ENCODE results near the gene OLFML1.

DNA sequence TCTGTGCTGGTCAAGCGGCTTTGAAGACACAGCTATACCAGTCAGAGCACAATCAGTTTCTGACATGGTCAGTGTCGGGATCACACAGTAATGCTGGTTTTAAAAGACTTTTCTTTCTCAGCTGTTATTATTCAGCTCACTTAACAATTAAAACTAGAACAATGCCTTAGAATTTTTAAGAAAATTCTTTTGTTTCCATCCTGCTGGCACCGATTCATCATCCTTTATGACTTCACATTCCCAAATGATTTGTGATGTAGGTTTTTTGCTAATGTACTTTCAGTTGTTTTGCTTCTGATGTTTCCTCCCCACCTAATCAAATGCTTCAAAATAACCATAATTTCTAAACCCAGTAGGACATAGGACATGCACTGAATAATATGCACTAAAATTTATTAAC is 34.5 kb upstream of the OLFML1 start:
- TF ChIP-seq, protein P1, sequence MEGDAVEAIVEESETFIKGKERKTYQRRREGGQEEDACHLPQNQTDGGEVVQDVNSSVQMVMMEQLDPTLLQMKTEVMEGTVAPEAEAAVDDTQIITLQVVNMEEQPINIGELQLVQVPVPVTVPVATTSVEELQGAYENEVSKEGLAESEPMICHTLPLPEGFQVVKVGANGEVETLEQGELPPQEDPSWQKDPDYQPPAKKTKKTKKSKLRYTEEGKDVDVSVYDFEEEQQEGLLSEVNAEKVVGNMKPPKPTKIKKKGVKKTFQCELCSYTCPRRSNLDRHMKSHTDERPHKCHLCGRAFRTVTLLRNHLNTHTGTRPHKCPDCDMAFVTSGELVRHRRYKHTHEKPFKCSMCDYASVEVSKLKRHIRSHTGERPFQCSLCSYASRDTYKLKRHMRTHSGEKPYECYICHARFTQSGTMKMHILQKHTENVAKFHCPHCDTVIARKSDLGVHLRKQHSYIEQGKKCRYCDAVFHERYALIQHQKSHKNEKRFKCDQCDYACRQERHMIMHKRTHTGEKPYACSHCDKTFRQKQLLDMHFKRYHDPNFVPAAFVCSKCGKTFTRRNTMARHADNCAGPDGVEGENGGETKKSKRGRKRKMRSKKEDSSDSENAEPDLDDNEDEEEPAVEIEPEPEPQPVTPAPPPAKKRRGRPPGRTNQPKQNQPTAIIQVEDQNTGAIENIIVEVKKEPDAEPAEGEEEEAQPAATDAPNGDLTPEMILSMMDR (IDR thresholded peaks at IDR 0.05; ENCODE audit: poor library complexity, severe bottlenecking), result no peak
- no peak for TF ChIP-seq EZH2 (IDR thresholded peaks at IDR 0.05; ENCODE audit: borderline replicate concordance, insufficient read depth, low read length, poor library complexity, severe bottlenecking)

Data from neural cell (in vitro differentiated cells).